Ascending aorta (tissue), 2 donors: ENCODE measurements around the gene MME. TPM values are rescaled to one million over a fixed set of nuclear protein-coding genes. Genes with fewer than 3 reads are reported as not detected.

Experiments
- DNase-seq, 2 donors: peaks; one replicate each; pipeline ENCODE4 v3.0.0-alpha.2; 2019; ENCODE audit warnings: low spot score in 2 of 2
- H3K27ac ChIP-seq, 2 donors: fragments of 200-600 bp; sonication (generic); one replicate each; pipeline ENCODE4 v1.5.1; 2016 to 2017; ENCODE audit warnings: mild to moderate bottlenecking in 1 of 2
- H3K27me3 ChIP-seq: fragments of 200-600 bp; sonication (generic); one replicate; pipeline ENCODE4 v1.5.1; 2017
- H3K36me3 ChIP-seq, 2 donors: fragments of 200-600 bp; sonication (generic); one replicate each; pipeline ENCODE4 v1.5.1; 2016
- H3K4me1 ChIP-seq, 2 donors: fragments of 200-600 bp; sonication (generic); one replicate each; pipeline ENCODE4 v1.5.1; 2016 to 2017; ENCODE audit warnings: mild to moderate bottlenecking in 1 of 2
- H3K4me3 ChIP-seq, 2 donors: fragments of 200-600 bp; sonication (generic); one replicate each; pipeline ENCODE4 v1.5.1; 2016 to 2017; ENCODE audit warnings: mild to moderate bottlenecking in 1 of 2
- H3K9me3 ChIP-seq, 2 donors: fragments of 200-600 bp; sonication (generic); one replicate each; pipeline ENCODE4 v1.5.1; 2016
- intact Hi-C: fragments of 100-400 bp; cut with DNase I; formaldehyde crosslinking; loops from one replicate; pipeline ENCODE4 v1.15.1; 2023
- total RNA-seq: library from RNA; depleted of rRNA; stranded (reverse); fragments of >200 nt; gene quantifications from one replicate; pipeline ENCODE4 v1.1.0, GENCODE V29; 2016
- TF ChIP-seq, protein P1 (sequence below), 3 experiments: fragments of 200-600 bp in 2 of 3; fragments of 450-650 bp in 1 of 3; sonication (generic) in 2 of 3; IDR thresholded peaks; one replicate each; pipeline ENCODE4 v1.5.1; 2016 to 2019; ENCODE audit warnings: antibody characterized with exemption in 3 of 3, mild to moderate bottlenecking in 1 of 3, moderate library complexity in 1 of 3

MME gene
- total RNA-seq, 1 donor from 2014 or later: 1.5 TPM

- no peak for DNase-seq
- no peaks in the 10 kb centered on the region for H3K9me3 ChIP-seq
- no peak overlapping the region for H3K27ac ChIP-seq
- no peaks in the 10 kb centered on the region for H3K36me3 ChIP-seq
- H3K4me3 ChIP-seq: no peak overlapping the region
- TF ChIP-seq, protein P1, sequence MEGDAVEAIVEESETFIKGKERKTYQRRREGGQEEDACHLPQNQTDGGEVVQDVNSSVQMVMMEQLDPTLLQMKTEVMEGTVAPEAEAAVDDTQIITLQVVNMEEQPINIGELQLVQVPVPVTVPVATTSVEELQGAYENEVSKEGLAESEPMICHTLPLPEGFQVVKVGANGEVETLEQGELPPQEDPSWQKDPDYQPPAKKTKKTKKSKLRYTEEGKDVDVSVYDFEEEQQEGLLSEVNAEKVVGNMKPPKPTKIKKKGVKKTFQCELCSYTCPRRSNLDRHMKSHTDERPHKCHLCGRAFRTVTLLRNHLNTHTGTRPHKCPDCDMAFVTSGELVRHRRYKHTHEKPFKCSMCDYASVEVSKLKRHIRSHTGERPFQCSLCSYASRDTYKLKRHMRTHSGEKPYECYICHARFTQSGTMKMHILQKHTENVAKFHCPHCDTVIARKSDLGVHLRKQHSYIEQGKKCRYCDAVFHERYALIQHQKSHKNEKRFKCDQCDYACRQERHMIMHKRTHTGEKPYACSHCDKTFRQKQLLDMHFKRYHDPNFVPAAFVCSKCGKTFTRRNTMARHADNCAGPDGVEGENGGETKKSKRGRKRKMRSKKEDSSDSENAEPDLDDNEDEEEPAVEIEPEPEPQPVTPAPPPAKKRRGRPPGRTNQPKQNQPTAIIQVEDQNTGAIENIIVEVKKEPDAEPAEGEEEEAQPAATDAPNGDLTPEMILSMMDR (IDR thresholded peaks at IDR 0.05): no peak
- no peaks in the 10 kb centered on the region for H3K27me3 ChIP-seq
- intact Hi-C loops: no loop called here
- H3K4me1 ChIP-seq: no peaks in the 10 kb centered on the region
Observed at GRCh38 chr3:155159301-155159700, 79.2 kb downstream of the MME start.

DNA sequence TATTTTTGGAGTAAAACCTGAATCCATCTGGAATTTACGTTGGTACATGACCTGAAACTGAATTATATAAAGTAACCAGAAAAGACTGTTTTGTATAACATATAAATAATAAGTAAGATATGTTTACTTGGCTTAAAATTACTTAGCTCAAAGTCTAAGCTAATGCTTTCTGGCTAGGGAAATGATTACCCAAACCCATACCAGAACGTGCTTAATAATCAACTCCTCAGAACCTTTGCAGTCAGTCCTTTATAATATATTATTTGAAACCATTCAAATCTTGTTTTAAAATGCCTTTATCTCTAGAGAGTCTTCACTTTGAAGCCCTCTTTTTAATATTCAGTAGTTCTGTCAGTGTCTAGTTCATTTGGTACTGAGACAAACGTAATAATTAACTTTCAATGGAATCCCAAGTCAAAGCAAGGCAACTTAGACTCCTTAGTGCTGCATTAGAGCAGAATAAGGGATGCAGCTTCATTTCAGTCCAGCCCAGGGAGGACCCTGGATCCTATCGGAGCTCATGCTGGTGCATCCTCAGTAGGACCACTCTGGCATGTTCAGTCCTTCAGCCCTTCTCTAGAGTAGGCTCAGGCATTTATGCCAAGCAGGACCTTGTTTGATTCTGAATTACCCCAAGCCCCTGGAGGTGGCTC, 81.6 kb downstream of the MME start:
- DNase-seq: no peak
- Histone ChIP-seq H3K4me3 (no peak overlapping the region), H3K36me3 (no peaks in the 10 kb centered on the region), H3K9me3 (no peaks in the 10 kb centered on the region), H3K27me3 (no peaks in the 10 kb centered on the region), H3K4me1 (no peaks in the 10 kb centered on the region), H3K27ac (no peak overlapping the region)
- intact Hi-C loops: no loop called here
- TF ChIP-seq, protein P1 (IDR thresholded peaks at IDR 0.05): no peak

- no peaks in the 10 kb centered on the region for H3K36me3 ChIP-seq
- no peak overlapping the region for H3K4me3 ChIP-seq
- no peaks in the 10 kb centered on the region for H3K9me3 ChIP-seq
- intact Hi-C loops: no loop called here
- no peak for DNase-seq
- no peaks in the 10 kb centered on the region for H3K27me3 ChIP-seq
- TF ChIP-seq, protein P1 (IDR thresholded peaks at IDR 0.05): no peak
- H3K4me1 ChIP-seq: no peaks in the 10 kb centered on the region
- H3K27ac ChIP-seq: no peak overlapping the region
Observed at GRCh38 chr3:155164306-155164705, 84.2 kb downstream of the MME start.

DNA sequence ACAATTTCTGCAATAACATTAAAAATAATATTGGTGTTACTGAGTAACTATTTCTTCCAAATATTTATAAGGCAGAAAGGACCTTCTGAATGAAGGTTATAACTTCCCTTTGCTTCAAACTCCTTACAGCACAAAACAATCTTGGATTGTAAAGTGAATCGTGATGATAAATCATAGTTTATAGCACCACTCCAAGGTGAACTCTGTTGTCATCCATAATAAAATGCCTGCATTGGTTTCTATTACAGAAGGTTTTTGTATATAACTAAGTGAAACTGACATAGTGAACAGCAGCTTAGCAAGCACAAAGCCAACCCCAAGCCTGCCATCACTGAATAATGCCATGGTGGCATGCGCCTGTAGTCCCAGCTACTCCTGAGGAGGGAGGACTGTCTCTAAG, 86.3 kb downstream of the MME start:
- TF ChIP-seq, protein P1 (IDR thresholded peaks at IDR 0.05): no peak
- intact Hi-C loops: no loop called here
- Histone ChIP-seq H3K9me3 (no peaks in the 10 kb centered on the region), H3K4me3 (no peak overlapping the region), H3K27me3 (no peaks in the 10 kb centered on the region), H3K4me1 (no peaks in the 10 kb centered on the region), H3K36me3 (no peaks in the 10 kb centered on the region), H3K27ac (no peak overlapping the region)
- DNase-seq: no peak

- H3K9me3 ChIP-seq: no peaks in the 10 kb centered on the region
- intact Hi-C loops: no loop called here
- H3K27me3 ChIP-seq: no peaks in the 10 kb centered on the region
- H3K4me3 ChIP-seq: no peak overlapping the region
- no peak overlapping the region for H3K27ac ChIP-seq
- no peak for DNase-seq
- H3K36me3 ChIP-seq: no peaks in the 10 kb centered on the region
- TF ChIP-seq, protein P1 (IDR thresholded peaks at IDR 0.05): no peak
- no peaks in the 10 kb centered on the region for H3K4me1 ChIP-seq
Observed at GRCh38 chr3:155169197-155169596, 89.1 kb downstream of the MME start.

- intact Hi-C loops: no loop called here
- Histone ChIP-seq H3K36me3 (no peaks in the 10 kb centered on the region), H3K27me3 (no peaks in the 10 kb centered on the region), H3K9me3 (no peaks in the 10 kb centered on the region), H3K4me1 (no peaks in the 10 kb centered on the region), H3K4me3 (no peak overlapping the region), H3K27ac (no peak overlapping the region)
- DNase-seq: no peak
- TF ChIP-seq, protein P1 (IDR thresholded peaks at IDR 0.05): no peak
Observed at GRCh38 chr3:155173771-155174170, 93.7 kb downstream of the MME start.
